ENCODE measurements around the gene TBX3. TPM values are rescaled to one million over a fixed set of nuclear protein-coding genes. Genes with fewer than 3 reads are reported as not detected.

The TBX3 gene
- total and polyA plus RNA-seq, 10 of the 15 experiments (the other 5 are each of a cell fraction or from before 2014, with no cell fraction given), result 0.04 to 0.28 (median 0.08) TPM; not detected in 7

DNA sequence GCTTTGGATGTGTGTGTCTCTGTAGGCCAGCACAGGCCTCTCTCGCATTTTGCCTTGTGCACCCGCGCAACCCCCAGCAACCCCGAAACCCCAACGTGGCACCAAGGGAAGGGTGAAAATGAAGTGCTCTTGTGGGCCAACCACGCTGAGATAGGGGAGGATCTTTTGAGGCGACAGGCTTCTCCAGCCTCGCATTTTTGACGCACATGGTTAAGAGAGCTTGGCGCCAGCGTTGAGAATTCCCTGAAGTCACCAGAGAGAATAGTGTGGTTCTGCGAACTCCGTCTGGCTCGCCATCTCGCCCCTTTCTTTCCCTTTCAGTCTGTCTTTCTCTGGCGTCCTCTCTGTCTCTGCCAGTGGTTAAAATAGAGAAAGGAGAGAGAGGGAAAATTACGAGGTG, 1.9 kb upstream of the TBX3 start (continued):
- TF ChIP-seq POU2F2 (IDR thresholded peaks at IDR 0.05; ENCODE audit: borderline replicate concordance, low read depth, low read length) (no peak), ZNF217 (IDR thresholded peaks at IDR 0.05) (no peak), STAT3 (IDR thresholded peaks at IDR 0.05; ENCODE audit: low read depth, low read length) (no peak), TARDBP (IDR thresholded peaks at IDR 0.05; ENCODE audit: borderline replicate concordance) (no peak), ZSCAN29 (IDR thresholded peaks at IDR 0.05) (no peak), ZNF24 (IDR thresholded peaks at IDR 0.05) (no peak), GATAD2B (conservative IDR thresholded peaks at IDR 0.05; ENCODE audit: low read depth) (no peak)

DNA sequence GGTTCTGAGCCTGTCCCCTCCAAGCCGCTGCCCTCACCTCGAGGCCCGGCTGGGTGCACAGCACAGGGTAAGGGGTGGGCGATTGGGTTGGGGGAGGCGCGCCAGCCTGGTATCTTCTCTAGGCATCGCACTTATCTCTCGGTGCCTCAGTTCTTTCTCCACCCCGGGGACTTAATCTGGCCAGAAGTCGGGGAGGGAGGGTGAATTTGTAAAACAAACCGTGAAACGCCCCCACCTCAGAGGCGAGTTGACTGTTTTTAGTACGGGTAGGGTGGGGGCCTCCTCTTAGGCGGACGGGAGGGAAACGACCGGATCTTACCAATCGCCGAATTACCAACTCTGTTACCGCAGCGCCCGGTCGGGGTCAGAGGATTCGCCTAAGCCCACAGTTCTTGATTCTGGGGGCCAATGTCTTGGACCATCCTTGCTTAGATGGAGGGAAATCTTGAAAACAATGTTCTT, 1.4 kb upstream of the TBX3 start:
- Histone ChIP-seq H3K27me3 (replicated peaks in 1 of 2; ENCODE audit: control insufficient read depth in 2 of 2, insufficient read depth in 2 of 2, low read length in 1 of 2) (peaks cover 2 to 30% of the 10 kb centered on the region in 2 experiments), H3K79me2 (ENCODE audit: control insufficient read depth, insufficient read depth, low read length) (no peaks in the 10 kb centered on the region), H3K27ac (ENCODE audit: control insufficient read depth, insufficient read depth) (no peak overlapping the region), H3K4me2 (ENCODE audit: control insufficient read depth, insufficient read depth) (no peak overlapping the region), H4K20me1 (ENCODE audit: control insufficient read depth, insufficient read depth) (no peaks in the 10 kb centered on the region), H2AFZ (ENCODE audit: control insufficient read depth, low read depth, low read length) (no peak overlapping the region), H3K4me3 (no peak overlapping the region), H3K36me3 (ENCODE audit: control insufficient read depth in 2 of 2, insufficient read depth in 2 of 2, low read length in 1 of 2) (no peaks in the 10 kb centered on the region), H3K9ac (ENCODE audit: control insufficient read depth, insufficient read depth, low read length) (no peak overlapping the region), H3K9me3 (replicated peaks; ENCODE audit: control insufficient read depth, insufficient read depth, low read length) (peaks cover 1% of the 10 kb centered on the region; the same call in 1 of the 3 replicates), H3K4me1 (ENCODE audit: control insufficient read depth, insufficient read depth, low read length) (no peaks in the 10 kb centered on the region)
- DNase-seq (ENCODE audit: low read depth, low spot score) (no peak), FAIRE-seq (no peak), ATAC-seq (no peak)
- ChIA-PET RAD21 (ENCODE audit: unreplicated experiment) (no interaction called here), POLR2A (no interaction called here), SMC1A (ENCODE audit: uncharacterized antibody, unreplicated experiment) (no interaction called here), CTCF (no interaction called here)
- TF ChIP-seq ZNF24 (IDR thresholded peaks at IDR 0.05) (no peak), ZNF384 (IDR thresholded peaks at IDR 0.05; ENCODE audit: borderline replicate concordance, low read depth, low read length) (no peak), SMC3 (IDR thresholded peaks at IDR 0.05; ENCODE audit: borderline replicate concordance, low read length) (no peak), SUZ12 (IDR thresholded peaks at IDR 0.05; ENCODE audit: unreplicated experiment) (no peak), ZNF217 (IDR thresholded peaks at IDR 0.05) (no peak)
- in situ Hi-C loops (cut with MboI) (no loop called here), intact Hi-C loops (cut with micrococcal nuclease; ENCODE audit: unreplicated experiment) (no loop called here)
- 27% methylated on average over 25 of the region's 25 CpGs for WGBS (ENCODE audit: insufficient coverage, insufficient replicate concordance, low lambda C conversion rate, missing lambda C conversion rate)
- BruUV-seq (replicated peaks), result no TSS peak
